ENCODE measurements around the gene GHITM. TPM values are rescaled to one million over a fixed set of nuclear protein-coding genes. Genes with fewer than 3 reads are reported as not detected.

The GHITM gene
- total and polyA plus RNA-seq, 2 of the 8 experiments (the other 6 are each of a cell fraction or from before 2014, with no cell fraction given) = 86.2 to 97.0 TPM

- Histone ChIP-seq H3K23me2 (ENCODE audit: low read depth, low read length) (no peaks in the 10 kb centered on the region), H2BK15ac (ENCODE audit: low read length) (no peak overlapping the region), H2AFZ (ENCODE audit: low read length) (no peak overlapping the region), H3K79me2 (ENCODE audit: control insufficient read depth in 1 of 2, insufficient read depth in 2 of 2, low read length in 2 of 2) (no peaks in the 10 kb centered on the region), H3K18ac (ENCODE audit: extremely low read depth, low read length) (peak overlapping the region; percentile 39; the same call in 1 of the 2 replicates), H3K14ac (ENCODE audit: insufficient read length) (no peak overlapping the region), H3K4me3 (ENCODE audit: extremely low read depth in 1 of 4, insufficient read depth in 2 of 4, low read depth in 3 of 4, low read length in 4 of 4) (peak overlapping the region in 1 of 4 experiments; percentile 1; a peak in 1 of 8 replicates), H3K23ac (ENCODE audit: insufficient read length) (no peak overlapping the region), H3K4ac (replicated peaks; ENCODE audit: insufficient read length, low read depth, low read length) (no peak overlapping the region), H3K9ac (replicated peaks in 1 of 4; ENCODE audit: extremely low read depth in 1 of 4, low read depth in 3 of 4, low read length in 3 of 4) (no peak overlapping the region), H3K9me3 (ENCODE audit: insufficient read depth in 2 of 2, low read depth in 1 of 2, low read length in 1 of 2) (no peaks in the 10 kb centered on the region), H4K91ac (replicated peaks; ENCODE audit: insufficient read length, low read length) (no peak overlapping the region), H2BK5ac (ENCODE audit: low read depth, low read length) (no peak overlapping the region; the same call in 1 of the 2 replicates), H3K27me3 (replicated peaks in 1 of 4; ENCODE audit: control insufficient read depth in 3 of 4, extremely low read depth in 1 of 4, insufficient read depth in 3 of 4, low read length in 3 of 4) (no peaks in the 10 kb centered on the region), H3K27ac (ENCODE audit: low read depth, low read length) (no peak overlapping the region), H3K4me2 (ENCODE audit: insufficient read depth in 1 of 2, low read depth in 2 of 2, low read length in 2 of 2) (peak overlapping the region in 1 of 2 experiments; percentile 5; a peak in 2 of 4 replicates), H2AK5ac (ENCODE audit: low read depth, low read length) (peak overlapping the region; percentile 53; the same call in 1 of the 2 replicates), H3K36me3 (ENCODE audit: control insufficient read depth in 2 of 4, insufficient read depth in 4 of 4, low read length in 3 of 4) (no peaks in the 10 kb centered on the region), H3K4me1 (replicated peaks in 1 of 4; ENCODE audit: control insufficient read depth in 3 of 4, insufficient read depth in 4 of 4, low read length in 3 of 4) (peaks cover 11 to 39% (median 29%) of the 10 kb centered on the region in 4 experiments), H2BK12ac (ENCODE audit: low read depth, low read length) (0 out of 2 replicates have a peak overlapping the region, but pooled peaks have one; percentile 11), H2BK20ac (ENCODE audit: low read length) (0 out of 2 replicates have a peak overlapping the region, but pooled peaks have one; percentile 61), H4K5ac (ENCODE audit: insufficient read length, low read depth, low read length) (no peak overlapping the region), H2BK120ac (replicated peaks; ENCODE audit: low read depth, low read length) (no peak overlapping the region), H4K20me1 (replicated peaks in 1 of 2; ENCODE audit: control insufficient read depth in 1 of 2, insufficient read depth in 2 of 2, low read length in 2 of 2) (no peaks in the 10 kb centered on the region), H3K79me1 (ENCODE audit: low read depth, low read length) (no peaks in the 10 kb centered on the region), H3K56ac (replicated peaks; ENCODE audit: insufficient read length, low read depth, low read length) (no peak overlapping the region), H4K8ac (ENCODE audit: extremely low read depth, insufficient read depth, low read length) (no peak overlapping the region)
- FAIRE-seq (no peak), DNase-seq (ENCODE audit: low read depth in 1 of 2, low spot score in 2 of 2) (no peak)
- ChIA-PET POLR2A (ENCODE audit: partially characterized antibody) (interaction anchor here (0.7 to 3.8 kb wide), 3 partner anchors 10 to 1084 kb away, joined by 3 to 15 read pairs (median 3); partner anchors contain the start of gene GHITM), CTCF (ENCODE audit: partially characterized antibody) (interaction anchor here (1.0 to 10.9 kb wide), 5 partner anchors 16 to 375 kb away, joined by 3 to 95 read pairs (median 6); no protein-coding TSS in a partner anchor)
- WGBS, 2 experiments (ENCODE audit: extremely low coverage in 1 of 2, insufficient coverage in 1 of 2, insufficient read length in 1 of 2, insufficient replicate concordance in 2 of 2, low coverage in 1 of 2, low lambda C conversion rate in 2 of 2, missing lambda C conversion rate in 1 of 2) = 79% methylated on average over 2 of the region's 2 CpGs; no CpG with 5 or more reads in 1 of the 2 experiments
- TF ChIP-seq CHD2 (IDR thresholded peaks at IDR 0.05; ENCODE audit: low read length) (no peak), SIN3A (conservative IDR thresholded peaks at IDR 0.05 in 1 of 2, IDR thresholded peaks at IDR 0.05 in 1 of 2; ENCODE audit: low read depth in 1 of 2, low read length in 2 of 2) (no peak), SUZ12 (IDR thresholded peaks at IDR 0.05; ENCODE audit: low read length) (no peak), MAX (IDR thresholded peaks at IDR 0.05) (no peak), EZH2 (IDR thresholded peaks at IDR 0.05; ENCODE audit: low read depth, low read length, severe bottlenecking) (no peak), ZNF274 (IDR thresholded peaks at IDR 0.05; ENCODE audit: borderline replicate concordance, extremely low read depth, low read length) (no peak), TCF12 (IDR thresholded peaks at IDR 0.05; ENCODE audit: low read depth, low read length) (no peak), SRF (IDR thresholded peaks at IDR 0.05; ENCODE audit: low read depth, low read length) (no peak), RXRA (IDR thresholded peaks at IDR 0.05; ENCODE audit: insufficient read depth, low read depth, low read length) (no peak), HDAC6 (IDR thresholded peaks at IDR 0.05; ENCODE audit: low read depth, low read length) (no peak), JUN (IDR thresholded peaks at IDR 0.05; ENCODE audit: low read depth, low read length) (no peak), EP300 (IDR thresholded peaks at IDR 0.05; ENCODE audit: borderline replicate concordance in 1 of 2, low read depth in 2 of 2, low read length in 2 of 2) (no peak), CTBP2 (IDR thresholded peaks at IDR 0.05; ENCODE audit: borderline replicate concordance, insufficient read depth, insufficient read length, low read length) (no peak)
Measured at GRCh38 chr10:84163996-84164395, 24.7 kb downstream of the GHITM start.

All from H1 (cell line).